Astrocyte (in vitro differentiated cells and primary cell): ENCODE data around the gene CARD10. TPM values are rescaled to one million over a fixed set of nuclear protein-coding genes. Genes with fewer than 3 reads are reported as not detected.

Source experiments
- DNase-seq: peaks from one replicate; pipeline ENCODE4 v3.0.0-alpha.2; 2010; ENCODE audit warnings: low read depth
- FAIRE-seq: peaks from 2 replicates; lab custom pipeline; 2011; peaks lifted over from hg19 to GRCh38; lab: Jason Lieb, UNC
- H2AFZ ChIP-seq: 2 replicates; pipeline ENCODE4 v1.6.0; 2012; ENCODE audit warnings: low read depth, low read length, inconsistent platforms
- H3K27ac ChIP-seq: 2 replicates; pipeline ENCODE4 v1.5.1; 2011; ENCODE audit warnings: low read depth, low read length, inconsistent platforms
- H3K27me3 ChIP-seq: 2 replicates; pipeline ENCODE4 v1.6.0; 2011; ENCODE audit warnings: low read length, inconsistent platforms; ENCODE audit not compliant: insufficient read depth
- H3K36me3 ChIP-seq: 2 replicates; pipeline ENCODE4 v1.5.1; 2011; ENCODE audit warnings: low read length, inconsistent platforms; ENCODE audit not compliant: insufficient read depth
- H3K4me1 ChIP-seq: 2 replicates; pipeline ENCODE4 v1.5.1; 2011; ENCODE audit warnings: low read length, inconsistent platforms; ENCODE audit not compliant: insufficient read depth
- H3K4me2 ChIP-seq: 2 replicates; pipeline ENCODE4 v1.6.0; 2012; ENCODE audit warnings: low read length, inconsistent platforms
- H3K4me3 ChIP-seq: 2 replicates; pipeline ENCODE4 v1.5.1; 2011; ENCODE audit warnings: low read depth, mild to moderate bottlenecking, low read length, inconsistent platforms; ENCODE audit not compliant: insufficient read depth
- H3K79me2 ChIP-seq: 2 replicates; pipeline ENCODE4 v1.6.0; 2012; ENCODE audit warnings: mild to moderate bottlenecking, low read length, inconsistent platforms; ENCODE audit not compliant: insufficient read depth
- H3K9ac ChIP-seq: 2 replicates; pipeline ENCODE4 v1.6.0; 2012; ENCODE audit warnings: mild to moderate bottlenecking, low read length, inconsistent platforms
- H3K9me3 ChIP-seq: 2 replicates; pipeline ENCODE4 v1.5.1; 2012; ENCODE audit warnings: low read depth, mild to moderate bottlenecking, low read length, inconsistent platforms; ENCODE audit not compliant: insufficient read depth
- H4K20me1 ChIP-seq: 2 replicates; pipeline ENCODE4 v1.6.0; 2012; ENCODE audit warnings: low read length, inconsistent platforms; ENCODE audit not compliant: insufficient read depth
- H3K27ac Mint-ChIP-seq: one replicate; pipeline ENCODE4 v1.8.0; 2021; ENCODE audit warnings: mild to moderate bottlenecking, mixed read lengths; ENCODE audit not compliant: unreplicated experiment
- H3K27me3 Mint-ChIP-seq: one replicate; pipeline ENCODE4 v1.8.0; 2021; ENCODE audit warnings: low read depth, mixed read lengths; ENCODE audit not compliant: unreplicated experiment
- H3K36me3 Mint-ChIP-seq: one replicate; pipeline ENCODE4 v1.8.0; 2021; ENCODE audit warnings: low read depth, mixed read lengths; ENCODE audit not compliant: unreplicated experiment
- H3K4me1 Mint-ChIP-seq: one replicate; pipeline ENCODE4 v1.8.0; 2021; ENCODE audit warnings: low read depth, mixed read lengths; ENCODE audit not compliant: unreplicated experiment
- H3K4me3 Mint-ChIP-seq: one replicate; pipeline ENCODE4 v1.8.0; 2021; ENCODE audit warnings: mild to moderate bottlenecking, moderate library complexity, mixed read lengths; ENCODE audit not compliant: unreplicated experiment
- H3K9me3 Mint-ChIP-seq: one replicate; pipeline ENCODE4 v1.8.0; 2021; ENCODE audit warnings: mild to moderate bottlenecking, mixed read lengths; ENCODE audit not compliant: unreplicated experiment
- CTCF ChIP-seq: IDR thresholded peaks from 2 replicates; pipeline ENCODE4 v1.5.1; 2011; ENCODE audit warnings: low read depth, mild to moderate bottlenecking, inconsistent platforms, low read length, moderate library complexity; ENCODE audit not compliant: insufficient read depth
- EZH2 ChIP-seq: IDR thresholded peaks from 2 replicates; pipeline ENCODE4 v1.6.1; 2012; ENCODE audit warnings: mild to moderate bottlenecking, low read length, inconsistent platforms; ENCODE audit not compliant: insufficient read depth
- total RNA-seq: library from RNA; stranded (reverse); gene quantifications from 2 replicates; pipeline ENCODE4 v1.2.1, GENCODE V29; 2021

The CARD10 gene
- total RNA-seq, 1 donor from 2014 or later, result 22.6 TPM

GRCh38 chr22:37481347-37481907, 37.8 kb downstream of the CARD10 start:
- Histone ChIP-seq H3K4me1 (peaks cover 6% of the 10 kb centered on the region), H3K27me3 (no peaks in the 10 kb centered on the region), H3K9me3 (no peaks in the 10 kb centered on the region), H3K36me3 (no peaks in the 10 kb centered on the region), H4K20me1 (no peaks in the 10 kb centered on the region), H3K4me2 (no peak overlapping the region), H3K9ac (no peak overlapping the region), H2AFZ (no peak overlapping the region), H3K27ac (no peak overlapping the region), H3K79me2 (no peaks in the 10 kb centered on the region), H3K4me3 (no peak overlapping the region)
- H3K4me3 Mint-ChIP-seq, result no peak overlapping the region
- peaks cover under 1% of the 10 kb centered on the region for H3K36me3 Mint-ChIP-seq
- H3K27ac Mint-ChIP-seq, result no peak overlapping the region
- no peaks in the 10 kb centered on the region for H3K9me3 Mint-ChIP-seq
- DNase-seq, result no peak
- TF ChIP-seq CTCF (no peak), EZH2 (no peak)
- FAIRE-seq, result no peak
- peaks cover 36% of the 10 kb centered on the region for H3K27me3 Mint-ChIP-seq
- peaks cover 6% of the 10 kb centered on the region for H3K4me1 Mint-ChIP-seq

DNA sequence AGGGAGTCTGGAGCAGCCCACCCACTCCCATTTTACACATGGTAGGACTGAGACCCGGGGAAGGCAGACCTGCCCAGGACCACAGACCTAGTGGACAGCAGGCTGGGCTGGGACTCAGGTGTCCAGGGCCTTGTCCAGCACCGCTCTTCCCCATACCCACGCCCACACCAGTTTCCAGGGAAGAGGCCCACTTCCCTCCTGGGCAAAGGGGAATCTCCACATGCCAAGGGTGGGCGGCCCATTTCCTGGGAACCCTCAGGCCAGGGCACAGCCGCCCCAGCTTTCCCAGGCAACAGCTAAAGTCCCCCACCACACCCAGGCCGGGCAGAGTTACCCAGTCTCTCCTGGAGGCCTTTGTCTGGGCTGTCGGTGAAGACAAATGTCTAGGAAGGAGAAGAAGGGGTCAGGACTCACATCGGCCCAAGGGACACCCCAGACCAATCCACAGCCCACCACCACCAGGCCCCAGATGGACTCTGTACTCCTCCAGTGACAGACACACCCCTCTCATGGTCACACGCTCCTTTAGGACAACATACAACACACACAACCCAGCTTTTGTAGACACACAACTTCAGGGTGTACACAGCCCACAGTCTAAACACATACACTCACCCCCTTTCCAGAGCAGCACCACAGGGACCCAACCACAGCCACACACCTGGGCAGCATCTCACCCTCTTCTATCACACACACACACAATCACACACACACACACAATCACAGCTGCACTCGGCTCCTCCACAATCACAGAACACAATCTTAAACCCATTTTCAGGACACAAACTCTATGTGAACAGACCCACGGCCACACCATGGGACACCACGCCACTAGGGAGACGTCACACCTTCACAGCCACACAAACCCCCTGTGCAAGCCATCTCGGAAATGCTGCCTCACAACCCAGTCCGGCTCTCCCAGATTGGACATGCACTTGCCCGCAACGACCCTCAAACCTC, 38.5 kb downstream of the CARD10 start:
- H3K4me3 Mint-ChIP-seq, result no peak overlapping the region

More for the DNA sequence above, 38.5 kb downstream of the CARD10 start:
- no peak overlapping the region for H3K9ac ChIP-seq
- Mint-ChIP-seq H3K9me3 (no peaks in the 10 kb centered on the region), H3K36me3 (no peaks in the 10 kb centered on the region), H3K27ac (no peak overlapping the region), H3K4me1 (peaks cover 6% of the 10 kb centered on the region), H3K27me3 (peaks cover 38% of the 10 kb centered on the region)
- H3K4me1 ChIP-seq, result peaks cover 5% of the 10 kb centered on the region
- H3K27ac ChIP-seq, result no peak overlapping the region
- DNase-seq, result no peak
- no peaks in the 10 kb centered on the region for H3K36me3 ChIP-seq
- H3K4me2 ChIP-seq, result no peak overlapping the region
- H3K27me3 ChIP-seq, result no peaks in the 10 kb centered on the region
- H3K79me2 ChIP-seq, result no peaks in the 10 kb centered on the region
- no peaks in the 10 kb centered on the region for H3K9me3 ChIP-seq
- H2AFZ ChIP-seq, result no peak overlapping the region
- no peak for TF ChIP-seq CTCF
- no peak for TF ChIP-seq EZH2
- no peak for FAIRE-seq
- no peak overlapping the region for H3K4me3 ChIP-seq
- H4K20me1 ChIP-seq, result no peaks in the 10 kb centered on the region
